HepG2 (cell line): ENCODE measurements around the gene NOTUM. TPM values are rescaled to one million over a fixed set of nuclear protein-coding genes. Genes with fewer than 3 reads are reported as not detected.

Experiments used
- ATM ChIP-seq: fragments of 450-650 bp; IDR thresholded peaks from 2 replicates; pipeline ENCODE4 v1.7.1; 2017; ENCODE audit warnings: mild to moderate bottlenecking, borderline replicate concordance
- GABPB1 ChIP-seq: IDR thresholded peaks from 2 replicates; pipeline ENCODE4 v1.6.1; 2016; ENCODE audit warnings: mild to moderate bottlenecking, missing genetic modification reagents, moderate library complexity, missing compliant biosample characterization
- IKZF1 ChIP-seq: fragments of 450-650 bp; IDR thresholded peaks from 2 replicates; pipeline ENCODE4 v1.7.1; 2016
- MIER3 ChIP-seq: IDR thresholded peaks from 2 replicates; pipeline ENCODE4 v1.6.1; 2016; ENCODE audit warnings: missing compliant biosample characterization, borderline replicate concordance
- NR1H2 ChIP-seq: sonication (generic); formaldehyde crosslinking; IDR thresholded peaks from 2 replicates; pipeline ENCODE4 v1.8.1; 2022; ENCODE audit warnings: low read depth, missing genetic modification reagents, borderline replicate concordance
- POLR2G ChIP-seq: fragments of 200-400 bp; formaldehyde crosslinking; IDR thresholded peaks from 2 replicates; pipeline ENCODE4 v1.6.1; 2018; ENCODE audit warnings: mild to moderate bottlenecking, low read depth, low read length, moderate library complexity
- ZC3H13 ChIP-seq: sonication (generic); formaldehyde crosslinking; IDR thresholded peaks from 2 replicates; pipeline ENCODE4 v1.8.1; 2023; ENCODE audit warnings: mild to moderate bottlenecking, missing genetic modification reagents, moderate library complexity
- ZFX ChIP-seq: sonication (generic); formaldehyde crosslinking; IDR thresholded peaks from 2 replicates; pipeline ENCODE4 v1.4.0; 2020; ENCODE audit warnings: mild to moderate bottlenecking, low read depth, missing genetic modification reagents, moderate library complexity
- ZMYM4 ChIP-seq: sonication (generic); formaldehyde crosslinking; IDR thresholded peaks from 2 replicates; pipeline ENCODE4 v1.8.1; 2023; ENCODE audit warnings: mild to moderate bottlenecking, missing genetic modification reagents
- ZNF629 ChIP-seq: sonication (generic); formaldehyde crosslinking; conservative IDR thresholded peaks from 2 replicates; pipeline ENCODE4 v1.5.0; 2020; ENCODE audit warnings: missing genetic modification reagents
- ZNF775 ChIP-seq: sonication (generic); formaldehyde crosslinking; IDR thresholded peaks from 2 replicates; pipeline ENCODE4 v1.4.0; 2020; ENCODE audit warnings: missing genetic modification reagents, mild to moderate bottlenecking, moderate library complexity, borderline replicate concordance
- polyA plus RNA-seq, 8 experiments: library from polyadenylated mRNA; depleted of rRNA in 3 of 8; stranded (reverse) in 7 of 8; unstranded in 1 of 8; fragments of >200 nt; fragmentation: Illumina TruSeq in 4 of 8; extraction: Trizol in 4 of 8; gene quantifications; 2 replicates each; pipeline versions ENCODE4 v1.2.1 to v1.2.3, GENCODE V29; 2011 to 2016; ENCODE audit warnings: low read depth in 4 of 8, missing spikeins in 1 of 8, mixed read lengths in 1 of 8; ENCODE audit not compliant: insufficient read depth in 1 of 8
- total RNA-seq, 5 experiments: library from RNA; depleted of rRNA; stranded (reverse); fragments of >200 nt; fragmentation: Illumina TruSeq; extraction: Trizol; gene quantifications; 2 replicates each; pipeline ENCODE4 v1.2.3, GENCODE V29; 2016; ENCODE audit warnings: low read depth in 1 of 5
- TF ChIP-seq, protein P1 (sequence below), 2 experiments: sonication (generic) in 1 of 2; formaldehyde crosslinking in 1 of 2; IDR thresholded peaks; 2 replicates each; pipeline versions ENCODE4 v1.6.1 to v1.9.0; 2014 to 2022; ENCODE audit warnings: antibody characterized with exemption in 1 of 2, borderline replicate concordance in 1 of 2, inconsistent platforms in 1 of 2, low read depth in 1 of 2, missing genetic modification reagents in 1 of 2
- TF ChIP-seq, protein P2 (sequence below): sonication (generic); formaldehyde crosslinking; IDR thresholded peaks from 2 replicates; pipeline ENCODE4 v1.8.0; 2022; ENCODE audit warnings: mild to moderate bottlenecking, missing genetic modification reagents; ENCODE audit not compliant: insufficient replicate concordance
- TF ChIP-seq, protein P3 (sequence below): sonication (generic); formaldehyde crosslinking; IDR thresholded peaks from 2 replicates; pipeline ENCODE4 v1.9.0; 2021; ENCODE audit warnings: mild to moderate bottlenecking, missing genetic modification reagents

Gene NOTUM
- total and polyA plus RNA-seq, 2 of the 13 experiments (the other 11 are each of a cell fraction or from before 2014, with no cell fraction given): 150 to 160 TPM

DNA sequence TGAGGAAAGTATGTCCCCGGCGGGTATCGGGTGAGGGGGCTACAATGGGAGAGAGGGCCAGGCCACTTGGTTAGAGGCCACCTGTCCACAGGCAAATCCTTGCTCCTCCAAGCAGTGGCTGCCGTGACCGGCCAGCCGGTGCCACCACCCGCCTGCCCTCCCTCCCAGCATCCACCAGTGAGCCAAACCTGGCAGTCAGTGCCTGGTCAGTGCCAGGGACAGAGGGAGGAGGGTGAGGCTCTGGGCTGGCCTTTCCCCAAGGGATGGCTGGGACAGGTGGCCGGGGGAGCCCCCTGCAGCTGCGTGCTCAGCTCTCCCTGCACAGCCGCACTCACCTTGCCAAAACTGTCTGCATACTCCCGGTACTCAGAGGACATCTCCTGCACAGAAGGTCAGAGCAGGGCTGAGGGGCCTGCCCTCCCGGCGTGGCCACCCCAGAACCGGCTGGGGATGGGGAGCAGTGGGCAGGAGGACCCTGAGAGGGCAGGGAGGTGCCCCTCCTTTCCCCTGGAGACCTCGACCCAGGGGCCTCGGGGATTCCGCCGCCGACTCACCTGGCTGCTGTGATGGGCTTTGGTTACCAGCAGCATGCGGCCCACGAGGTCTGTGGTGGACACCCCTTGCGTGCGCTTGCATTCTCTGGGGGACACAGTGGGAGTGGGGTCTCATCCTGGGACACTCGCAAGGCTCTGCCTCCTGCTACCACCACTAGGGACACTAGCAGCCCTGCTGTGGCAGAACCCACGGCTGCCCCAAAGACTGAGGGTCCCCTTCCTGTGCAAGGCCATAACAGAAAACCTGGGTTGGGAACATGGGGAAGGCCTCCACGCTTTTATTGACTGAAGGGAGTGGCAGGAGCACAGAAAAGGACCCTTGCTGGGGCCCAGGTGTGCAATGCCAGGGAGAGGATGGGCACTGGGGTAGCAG is 53.5 kb downstream of the NOTUM start (continued):
- TF ChIP-seq, protein P1, sequence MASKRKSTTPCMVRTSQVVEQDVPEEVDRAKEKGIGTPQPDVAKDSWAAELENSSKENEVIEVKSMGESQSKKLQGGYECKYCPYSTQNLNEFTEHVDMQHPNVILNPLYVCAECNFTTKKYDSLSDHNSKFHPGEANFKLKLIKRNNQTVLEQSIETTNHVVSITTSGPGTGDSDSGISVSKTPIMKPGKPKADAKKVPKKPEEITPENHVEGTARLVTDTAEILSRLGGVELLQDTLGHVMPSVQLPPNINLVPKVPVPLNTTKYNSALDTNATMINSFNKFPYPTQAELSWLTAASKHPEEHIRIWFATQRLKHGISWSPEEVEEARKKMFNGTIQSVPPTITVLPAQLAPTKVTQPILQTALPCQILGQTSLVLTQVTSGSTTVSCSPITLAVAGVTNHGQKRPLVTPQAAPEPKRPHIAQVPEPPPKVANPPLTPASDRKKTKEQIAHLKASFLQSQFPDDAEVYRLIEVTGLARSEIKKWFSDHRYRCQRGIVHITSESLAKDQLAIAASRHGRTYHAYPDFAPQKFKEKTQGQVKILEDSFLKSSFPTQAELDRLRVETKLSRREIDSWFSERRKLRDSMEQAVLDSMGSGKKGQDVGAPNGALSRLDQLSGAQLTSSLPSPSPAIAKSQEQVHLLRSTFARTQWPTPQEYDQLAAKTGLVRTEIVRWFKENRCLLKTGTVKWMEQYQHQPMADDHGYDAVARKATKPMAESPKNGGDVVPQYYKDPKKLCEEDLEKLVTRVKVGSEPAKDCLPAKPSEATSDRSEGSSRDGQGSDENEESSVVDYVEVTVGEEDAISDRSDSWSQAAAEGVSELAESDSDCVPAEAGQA (IDR thresholded peaks at IDR 0.05; ENCODE audit: low read depth): no peak
- TF ChIP-seq, protein P1 (CRISPR knock-in tag; IDR thresholded peaks at IDR 0.05; ENCODE audit: borderline replicate concordance): no peak
- no peak for TF ChIP-seq IKZF1
- TF ChIP-seq ZC3H13 (CRISPR knock-in tag): no peak
- no peak for TF ChIP-seq ZNF775 (CRISPR knock-in tag)
- no peak for TF ChIP-seq GABPB1 (CRISPR knock-in tag)
- no peak for TF ChIP-seq ZNF629 (CRISPR knock-in tag)
- TF ChIP-seq, protein P2, sequence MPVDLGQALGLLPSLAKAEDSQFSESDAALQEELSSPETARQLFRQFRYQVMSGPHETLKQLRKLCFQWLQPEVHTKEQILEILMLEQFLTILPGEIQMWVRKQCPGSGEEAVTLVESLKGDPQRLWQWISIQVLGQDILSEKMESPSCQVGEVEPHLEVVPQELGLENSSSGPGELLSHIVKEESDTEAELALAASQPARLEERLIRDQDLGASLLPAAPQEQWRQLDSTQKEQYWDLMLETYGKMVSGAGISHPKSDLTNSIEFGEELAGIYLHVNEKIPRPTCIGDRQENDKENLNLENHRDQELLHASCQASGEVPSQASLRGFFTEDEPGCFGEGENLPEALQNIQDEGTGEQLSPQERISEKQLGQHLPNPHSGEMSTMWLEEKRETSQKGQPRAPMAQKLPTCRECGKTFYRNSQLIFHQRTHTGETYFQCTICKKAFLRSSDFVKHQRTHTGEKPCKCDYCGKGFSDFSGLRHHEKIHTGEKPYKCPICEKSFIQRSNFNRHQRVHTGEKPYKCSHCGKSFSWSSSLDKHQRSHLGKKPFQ (CRISPR knock-in tag): no peak
- TF ChIP-seq, protein P3, sequence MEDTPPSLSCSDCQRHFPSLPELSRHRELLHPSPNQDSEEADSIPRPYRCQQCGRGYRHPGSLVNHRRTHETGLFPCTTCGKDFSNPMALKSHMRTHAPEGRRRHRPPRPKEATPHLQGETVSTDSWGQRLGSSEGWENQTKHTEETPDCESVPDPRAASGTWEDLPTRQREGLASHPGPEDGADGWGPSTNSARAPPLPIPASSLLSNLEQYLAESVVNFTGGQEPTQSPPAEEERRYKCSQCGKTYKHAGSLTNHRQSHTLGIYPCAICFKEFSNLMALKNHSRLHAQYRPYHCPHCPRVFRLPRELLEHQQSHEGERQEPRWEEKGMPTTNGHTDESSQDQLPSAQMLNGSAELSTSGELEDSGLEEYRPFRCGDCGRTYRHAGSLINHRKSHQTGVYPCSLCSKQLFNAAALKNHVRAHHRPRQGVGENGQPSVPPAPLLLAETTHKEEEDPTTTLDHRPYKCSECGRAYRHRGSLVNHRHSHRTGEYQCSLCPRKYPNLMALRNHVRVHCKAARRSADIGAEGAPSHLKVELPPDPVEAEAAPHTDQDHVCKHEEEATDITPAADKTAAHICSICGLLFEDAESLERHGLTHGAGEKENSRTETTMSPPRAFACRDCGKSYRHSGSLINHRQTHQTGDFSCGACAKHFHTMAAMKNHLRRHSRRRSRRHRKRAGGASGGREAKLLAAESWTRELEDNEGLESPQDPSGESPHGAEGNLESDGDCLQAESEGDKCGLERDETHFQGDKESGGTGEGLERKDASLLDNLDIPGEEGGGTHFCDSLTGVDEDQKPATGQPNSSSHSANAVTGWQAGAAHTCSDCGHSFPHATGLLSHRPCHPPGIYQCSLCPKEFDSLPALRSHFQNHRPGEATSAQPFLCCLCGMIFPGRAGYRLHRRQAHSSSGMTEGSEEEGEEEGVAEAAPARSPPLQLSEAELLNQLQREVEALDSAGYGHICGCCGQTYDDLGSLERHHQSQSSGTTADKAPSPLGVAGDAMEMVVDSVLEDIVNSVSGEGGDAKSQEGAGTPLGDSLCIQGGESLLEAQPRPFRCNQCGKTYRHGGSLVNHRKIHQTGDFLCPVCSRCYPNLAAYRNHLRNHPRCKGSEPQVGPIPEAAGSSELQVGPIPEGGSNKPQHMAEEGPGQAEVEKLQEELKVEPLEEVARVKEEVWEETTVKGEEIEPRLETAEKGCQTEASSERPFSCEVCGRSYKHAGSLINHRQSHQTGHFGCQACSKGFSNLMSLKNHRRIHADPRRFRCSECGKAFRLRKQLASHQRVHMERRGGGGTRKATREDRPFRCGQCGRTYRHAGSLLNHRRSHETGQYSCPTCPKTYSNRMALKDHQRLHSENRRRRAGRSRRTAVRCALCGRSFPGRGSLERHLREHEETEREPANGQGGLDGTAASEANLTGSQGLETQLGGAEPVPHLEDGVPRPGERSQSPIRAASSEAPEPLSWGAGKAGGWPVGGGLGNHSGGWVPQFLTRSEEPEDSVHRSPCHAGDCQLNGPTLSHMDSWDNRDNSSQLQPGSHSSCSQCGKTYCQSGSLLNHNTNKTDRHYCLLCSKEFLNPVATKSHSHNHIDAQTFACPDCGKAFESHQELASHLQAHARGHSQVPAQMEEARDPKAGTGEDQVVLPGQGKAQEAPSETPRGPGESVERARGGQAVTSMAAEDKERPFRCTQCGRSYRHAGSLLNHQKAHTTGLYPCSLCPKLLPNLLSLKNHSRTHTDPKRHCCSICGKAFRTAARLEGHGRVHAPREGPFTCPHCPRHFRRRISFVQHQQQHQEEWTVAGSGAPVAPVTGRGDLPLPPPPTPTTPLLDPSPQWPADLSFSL (CRISPR knock-in tag): 0 out of 2 replicates have a peak, but pooled peaks have one; percentile 33
- TF ChIP-seq MIER3 (CRISPR knock-in tag): no peak
- no peak for TF ChIP-seq ZFX (CRISPR knock-in tag)
- TF ChIP-seq NR1H2 (CRISPR knock-in tag): no peak
- no peak for TF ChIP-seq POLR2G
- no peak for TF ChIP-seq ATM
- TF ChIP-seq ZMYM4: no peak
